GM20000 (cell line): Measurements from ENCODE around the gene RRM1.
"Not testable (repeated sequence)": the region's sequence is repeated elsewhere in the genome, so short reads cannot be mapped to it uniquely, and the experiment has no call there.

Experiments used
- DNase-seq: peaks from one replicate; pipeline ENCODE4 v3.0.0; 2012; ENCODE audit warnings: low spot score
- CTCF ChIP-seq: IDR thresholded peaks from 2 replicates; pipeline ENCODE4 v1.5.1; 2012; ENCODE audit warnings: mild to moderate bottlenecking, control low read depth; ENCODE audit errors: extremely low read depth, missing control alignments

The RRM1 gene

GRCh38 chr11:4140067-4140636, 45.6 kb downstream of the RRM1 start:
- TF ChIP-seq CTCF: no peak
- DNase-seq: no peak

- DNase-seq: no peak
- no peak for TF ChIP-seq CTCF
Measured at GRCh38 chr11:4146070-4146771, 51.6 kb downstream of the RRM1 start.

GRCh38 chr11:4146772-4147098, 52.1 kb downstream of the RRM1 start:
- no peak for TF ChIP-seq CTCF
- DNase-seq: no peak

GRCh38 chr11:4154503-4154902, 59.9 kb downstream of the RRM1 start:
- DNase-seq: no peak
- TF ChIP-seq CTCF: no peak

- no peak for DNase-seq
- no peak for TF ChIP-seq CTCF
Measured at GRCh38 chr11:4156571-4156970, 62.0 kb downstream of the RRM1 start.

GRCh38 chr11:4158818-4159217, 64.2 kb downstream of the RRM1 start:
- not testable (repeated sequence) for DNase-seq

- TF ChIP-seq CTCF: no peak
- no peak for DNase-seq
Measured at GRCh38 chr11:4161305-4161704, 66.7 kb downstream of the RRM1 start.

- DNase-seq: no peak
- no peak for TF ChIP-seq CTCF
Measured at GRCh38 chr11:4164884-4165590, 70.4 kb downstream of the RRM1 start.
